Neural crest cell (in vitro differentiated cells): ENCODE measurements around the gene TRPM2. TPM values are rescaled to one million over a fixed set of nuclear protein-coding genes. Genes with fewer than 3 reads are reported as not detected.

ENCODE experiments used
- DNase-seq: peaks from one replicate; pipeline ENCODE4 v3.0.0; 2021; ENCODE audit warnings: low read depth, mixed read lengths, low spot score
- H3K27ac Mint-ChIP-seq: one replicate; pipeline ENCODE4 v1.8.0; 2021; ENCODE audit warnings: mild to moderate bottlenecking, mixed read lengths; ENCODE audit not compliant: unreplicated experiment
- H3K27me3 Mint-ChIP-seq: 2 replicates; pipeline ENCODE4 v1.8.0; 2021; ENCODE audit warnings: low read depth, mild to moderate bottlenecking, mixed read lengths
- H3K36me3 Mint-ChIP-seq: 2 replicates; pipeline ENCODE4 v1.8.0; 2021; ENCODE audit warnings: low read depth, mild to moderate bottlenecking, mixed read lengths
- H3K4me1 Mint-ChIP-seq: 2 replicates; pipeline ENCODE4 v1.8.0; 2021; ENCODE audit warnings: mixed read lengths
- H3K4me3 Mint-ChIP-seq: one replicate; pipeline ENCODE4 v1.8.0; 2021; ENCODE audit warnings: mild to moderate bottlenecking, mixed read lengths
- H3K9me3 Mint-ChIP-seq: 2 replicates; pipeline ENCODE4 v1.8.0; 2021; ENCODE audit warnings: mixed read lengths
- total RNA-seq: library from RNA; stranded (reverse); gene quantifications from 2 replicates; pipeline ENCODE4 v1.2.1, GENCODE V29; 2021
- TF ChIP-seq, protein P1 (sequence below): fragments of 200-600 bp; sonication (generic); conservative IDR thresholded peaks from 2 replicates; pipeline ENCODE4 v1.5.0; 2021; ENCODE audit warnings: antibody characterized with exemption, mild to moderate bottlenecking

The TRPM2 gene
- total RNA-seq, 1 donor from 2014 or later = not detected

DNA sequence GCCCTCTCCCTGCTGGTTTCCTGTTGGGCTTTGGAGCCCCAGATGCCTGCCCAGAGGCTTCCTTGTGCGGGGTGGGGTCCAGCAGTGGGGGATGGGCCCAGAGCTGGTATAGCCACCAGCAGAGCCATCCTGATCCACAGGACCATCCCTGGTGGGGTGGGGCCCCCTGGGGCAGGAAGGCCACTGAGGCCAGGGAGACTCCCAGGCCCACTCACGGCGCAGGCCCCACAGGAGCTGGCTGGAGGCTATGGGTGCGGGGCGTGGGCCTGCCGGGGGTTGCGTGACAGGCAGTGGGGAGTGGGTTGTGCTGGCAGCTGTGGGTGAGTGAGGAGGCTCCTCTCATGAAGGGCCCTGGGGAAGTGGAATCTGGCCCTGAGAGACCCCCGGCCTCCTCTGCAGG, 107.6 kb downstream of the TRPM2 start:
- TF ChIP-seq, protein P1, sequence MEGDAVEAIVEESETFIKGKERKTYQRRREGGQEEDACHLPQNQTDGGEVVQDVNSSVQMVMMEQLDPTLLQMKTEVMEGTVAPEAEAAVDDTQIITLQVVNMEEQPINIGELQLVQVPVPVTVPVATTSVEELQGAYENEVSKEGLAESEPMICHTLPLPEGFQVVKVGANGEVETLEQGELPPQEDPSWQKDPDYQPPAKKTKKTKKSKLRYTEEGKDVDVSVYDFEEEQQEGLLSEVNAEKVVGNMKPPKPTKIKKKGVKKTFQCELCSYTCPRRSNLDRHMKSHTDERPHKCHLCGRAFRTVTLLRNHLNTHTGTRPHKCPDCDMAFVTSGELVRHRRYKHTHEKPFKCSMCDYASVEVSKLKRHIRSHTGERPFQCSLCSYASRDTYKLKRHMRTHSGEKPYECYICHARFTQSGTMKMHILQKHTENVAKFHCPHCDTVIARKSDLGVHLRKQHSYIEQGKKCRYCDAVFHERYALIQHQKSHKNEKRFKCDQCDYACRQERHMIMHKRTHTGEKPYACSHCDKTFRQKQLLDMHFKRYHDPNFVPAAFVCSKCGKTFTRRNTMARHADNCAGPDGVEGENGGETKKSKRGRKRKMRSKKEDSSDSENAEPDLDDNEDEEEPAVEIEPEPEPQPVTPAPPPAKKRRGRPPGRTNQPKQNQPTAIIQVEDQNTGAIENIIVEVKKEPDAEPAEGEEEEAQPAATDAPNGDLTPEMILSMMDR = no peak
- no peak overlapping the region for H3K27ac Mint-ChIP-seq
- H3K4me1 Mint-ChIP-seq = peaks cover 4% of the 10 kb centered on the region
- DNase-seq = no peak
- H3K27me3 Mint-ChIP-seq = no peaks in the 10 kb centered on the region
- no peaks in the 10 kb centered on the region for H3K36me3 Mint-ChIP-seq
- H3K9me3 Mint-ChIP-seq = no peaks in the 10 kb centered on the region
- H3K4me3 Mint-ChIP-seq = no peak overlapping the region

DNA sequence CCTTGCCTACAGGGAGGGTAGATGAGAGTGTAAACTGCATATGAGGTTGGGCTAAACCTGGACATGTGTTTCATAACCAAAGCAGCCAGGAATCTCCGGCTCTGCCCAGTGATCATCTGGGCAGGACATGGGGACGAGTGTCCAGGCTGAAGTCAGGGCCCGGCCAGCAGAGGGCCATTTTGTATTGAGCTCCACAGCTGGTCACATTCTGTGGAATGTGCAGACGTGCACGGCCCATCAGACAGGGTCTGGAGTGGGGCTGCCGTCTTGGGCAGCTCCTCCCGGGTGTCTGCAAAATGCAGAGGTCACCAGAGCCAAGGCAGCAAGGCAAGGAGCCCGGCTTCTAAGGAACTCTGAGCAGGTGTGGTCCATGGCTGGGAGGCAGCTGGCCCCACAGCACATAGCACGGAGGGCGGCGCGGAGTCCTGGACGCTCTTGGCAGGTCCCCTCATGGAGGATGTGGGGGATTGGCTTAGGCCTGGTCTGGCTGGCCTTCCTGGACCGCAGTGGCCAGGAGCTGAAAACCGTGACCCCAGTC, 108.1 kb downstream of the TRPM2 start:
- Mint-ChIP-seq H3K9me3 (no peaks in the 10 kb centered on the region), H3K36me3 (no peaks in the 10 kb centered on the region), H3K4me1 (peaks cover 4% of the 10 kb centered on the region), H3K27ac (no peak overlapping the region), H3K27me3 (no peaks in the 10 kb centered on the region), H3K4me3 (no peak overlapping the region)
- TF ChIP-seq, protein P1 = peak; percentile 43
- DNase-seq = no peak

DNA sequence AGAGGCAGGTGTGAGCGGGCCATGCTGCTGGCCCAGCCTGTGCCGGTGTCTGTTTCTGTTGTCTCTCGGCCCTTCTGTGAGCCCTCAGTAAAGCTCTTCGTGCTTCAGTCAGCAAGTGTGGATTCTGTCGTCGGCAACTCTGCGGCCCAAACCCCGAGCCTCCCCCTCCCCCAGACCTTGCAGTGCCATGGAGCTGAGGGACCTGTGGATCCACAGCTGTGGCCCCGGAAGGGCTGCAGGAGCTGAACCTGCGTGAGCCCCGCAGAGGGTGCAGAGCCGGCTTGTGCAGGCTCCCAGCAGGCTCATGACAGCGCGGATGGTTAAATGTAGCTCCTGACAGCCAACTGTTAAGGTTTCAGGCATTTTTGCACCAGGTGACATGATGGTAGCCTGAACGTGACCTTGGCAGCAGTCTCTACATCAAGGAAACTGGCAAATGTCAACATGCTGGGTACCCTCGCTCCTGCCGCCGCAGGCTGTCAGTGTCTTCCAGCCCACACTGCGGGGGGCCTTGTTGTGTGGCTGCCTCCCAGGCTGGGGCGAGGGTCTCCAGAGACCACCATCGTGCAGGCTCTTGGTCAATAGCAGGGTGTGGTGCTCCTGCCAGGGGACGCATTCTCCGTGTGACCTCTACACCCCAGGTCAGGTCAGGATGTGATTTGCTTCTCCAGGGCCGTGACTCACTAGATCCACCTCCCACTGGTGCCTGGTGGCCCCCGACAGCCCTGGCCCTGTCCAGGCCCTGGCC, 108.8 kb downstream of the TRPM2 start:
- Mint-ChIP-seq H3K36me3 (no peaks in the 10 kb centered on the region), H3K27ac (no peak overlapping the region), H3K9me3 (no peaks in the 10 kb centered on the region), H3K4me3 (no peak overlapping the region), H3K27me3 (no peaks in the 10 kb centered on the region), H3K4me1 (peaks cover 4% of the 10 kb centered on the region)
- TF ChIP-seq, protein P1 = no peak
- DNase-seq = no peak

DNA sequence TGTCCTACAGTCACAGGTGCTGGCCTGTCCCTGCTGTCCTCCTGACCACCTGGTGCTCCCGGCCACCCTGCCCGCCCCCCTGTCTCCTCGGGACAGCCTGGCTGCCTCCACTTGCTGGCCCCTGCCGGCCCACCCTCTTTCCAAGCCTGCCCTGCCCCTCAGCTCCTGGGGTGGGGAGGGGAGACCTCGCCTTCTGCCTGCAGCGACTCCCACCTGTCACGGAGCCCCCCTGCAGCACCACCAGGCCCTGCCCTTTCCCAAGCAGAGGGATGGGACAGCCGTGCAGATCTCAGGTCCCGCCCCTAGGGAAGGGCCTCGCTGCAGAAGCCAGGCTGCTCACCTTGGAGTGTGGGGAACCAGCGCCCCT, 109.4 kb downstream of the TRPM2 start:
- TF ChIP-seq, protein P1 = no peak
- H3K36me3 Mint-ChIP-seq = no peaks in the 10 kb centered on the region
- no peak overlapping the region for H3K27ac Mint-ChIP-seq
- no peak overlapping the region for H3K4me3 Mint-ChIP-seq
- no peak for DNase-seq
- H3K27me3 Mint-ChIP-seq = no peaks in the 10 kb centered on the region
- H3K9me3 Mint-ChIP-seq = no peaks in the 10 kb centered on the region
- H3K4me1 Mint-ChIP-seq = peaks cover 4% of the 10 kb centered on the region

DNA sequence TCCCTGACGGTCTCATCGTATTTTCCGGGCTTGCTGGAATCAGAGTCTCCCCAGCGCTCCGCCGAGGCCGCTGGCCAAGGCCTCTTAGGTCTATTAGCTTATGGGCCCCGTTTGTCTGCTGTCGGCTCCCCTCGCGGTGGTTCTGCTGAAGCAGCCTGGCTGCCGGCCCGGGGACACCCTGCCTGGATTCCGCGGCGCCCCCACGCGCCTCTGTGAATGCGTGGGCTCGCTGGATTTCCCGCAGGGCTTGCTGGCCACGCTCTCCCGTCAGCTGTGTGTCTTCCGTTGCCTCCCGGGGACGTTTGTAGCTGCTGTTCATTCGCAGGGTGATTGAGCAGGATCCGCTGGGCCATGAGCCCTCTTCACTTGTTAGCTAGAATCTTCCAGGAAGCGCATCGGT, 110.3 kb downstream of the TRPM2 start:
- Mint-ChIP-seq H3K36me3 (no peaks in the 10 kb centered on the region), H3K4me3 (no peak overlapping the region), H3K27ac (no peak overlapping the region), H3K4me1 (peaks cover 4% of the 10 kb centered on the region), H3K9me3 (no peaks in the 10 kb centered on the region), H3K27me3 (no peaks in the 10 kb centered on the region)
- no peak for DNase-seq
- TF ChIP-seq, protein P1 = no peak
